HepG2 (cell line): Measurements from ENCODE around the gene DACT2. TPM values are rescaled to one million over a fixed set of nuclear protein-coding genes. Genes with fewer than 3 reads are reported as not detected.
A peak's percentile ranks its signal among the peaks of the same experiment; 100 is the strongest.

Experiments
- ATAC-seq: fragments of 200-7000 bp; cut with Tn5 transposase; 3 replicates; pipeline ENCODE4 v1.9.1; 2020; ENCODE audit warnings: mild to moderate bottlenecking, moderate library complexity
- BruUV-seq: library from RNA; stranded (reverse); fragments of 400-500 nt; replicated peaks from 2 replicates; lab custom pipeline; 2021; lab: Mats Ljungman, UMichigan
- CTCF ChIA-PET: fragments of 300-600 bp; formaldehyde crosslinking; extraction: SDS; loops from one replicate; lab custom pipeline; 2021; ENCODE audit warnings: low total read pairs, inconsistent platforms, low intra/inter-chr PET ratio; lab: Yijun Ruan, JAX
- POLR2A ChIA-PET: fragments of 350-600 bp; sonication (Branson Sonifier 250); formaldehyde crosslinking; loops from one replicate; lab custom pipeline; 2020; ENCODE audit warnings: antibody characterized with exemption, inconsistent platforms; lab: Yijun Ruan, JAX
- DNase-seq: peaks from one replicate; pipeline ENCODE4 v3.0.0-alpha.2; 2015; ENCODE audit warnings: low spot score
- FAIRE-seq: peaks from 3 replicates; lab custom pipeline; 2011; peaks lifted over from hg19 to GRCh38; lab: Jason Lieb, UNC
- H2AFZ ChIP-seq: one replicate; pipeline ENCODE4 v1.6.1; 2011; ENCODE audit warnings: low read length, inconsistent platforms
- H3K27ac ChIP-seq: fragments of 300-600 bp; 3 replicates; pipeline ENCODE4 v1.8.0; 2011; ENCODE audit warnings: mixed run types, mild to moderate bottlenecking, mixed read lengths, low read length, inconsistent platforms; ENCODE audit not compliant: insufficient read depth; ENCODE audit errors: extremely low read length
- H3K27me3 ChIP-seq, 2 experiments: fragments of 200-600 bp in 1 of 2; 2 replicates in 1 of 2; 3 replicates in 1 of 2; pipeline versions ENCODE4 v1.6.0 to v1.8.0; 2011; ENCODE audit warnings: low read length in 2 of 2, mild to moderate bottlenecking in 2 of 2, moderate library complexity in 2 of 2, inconsistent platforms in 1 of 2; ENCODE audit not compliant: insufficient read depth in 2 of 2, control insufficient read depth in 1 of 2
- H3K36me3 ChIP-seq, 2 experiments: fragments of 200-600 bp in 1 of 2; replicated peaks in 1 of 2; 2 replicates in 1 of 2; 3 replicates in 1 of 2; pipeline versions ENCODE4 v1.5.1 to v1.8.0; 2011; ENCODE audit warnings: low read length in 2 of 2, inconsistent platforms in 1 of 2; ENCODE audit not compliant: insufficient read depth in 2 of 2, control insufficient read depth in 1 of 2
- H3K4me1 ChIP-seq: 2 replicates; pipeline ENCODE4 v1.5.1; 2012; ENCODE audit warnings: low read length, inconsistent platforms; ENCODE audit not compliant: insufficient read depth
- H3K4me2 ChIP-seq: 2 replicates; pipeline ENCODE4 v1.6.0; 2011; ENCODE audit warnings: low read depth, low read length, inconsistent platforms
- H3K4me3 ChIP-seq, 3 experiments: fragments of 200-600 bp in 1 of 3; sonication (generic), shearing (Covaris generic) in 1 of 3; replicated peaks in 1 of 3; 2 replicates each; pipeline ENCODE4 v1.5.1; 2011 to 2016; ENCODE audit warnings: low read length in 3 of 3, inconsistent platforms in 2 of 3, low read depth in 2 of 3, mild to moderate bottlenecking in 2 of 3, control low read depth in 1 of 3, mixed read lengths in 1 of 3; ENCODE audit not compliant: insufficient read depth in 1 of 3
- H3K79me2 ChIP-seq: one replicate; pipeline ENCODE4 v1.6.1; 2011; ENCODE audit warnings: low read length, inconsistent platforms; ENCODE audit not compliant: insufficient read depth
- H3K9ac ChIP-seq: 2 replicates; pipeline ENCODE4 v1.6.0; 2011; ENCODE audit warnings: mild to moderate bottlenecking, low read depth, low read length, inconsistent platforms; ENCODE audit not compliant: insufficient read depth
- H3K9me3 ChIP-seq: 2 replicates; pipeline ENCODE4 v1.5.1; 2012; ENCODE audit warnings: mild to moderate bottlenecking, low read length
- H4K20me1 ChIP-seq: 2 replicates; pipeline ENCODE4 v1.6.0; 2011; ENCODE audit warnings: inconsistent platforms, mild to moderate bottlenecking, low read length, moderate library complexity; ENCODE audit not compliant: insufficient read depth
- DMAP1 ChIP-seq: IDR thresholded peaks from 2 replicates; pipeline ENCODE4 v1.6.1; 2016
- MZF1 ChIP-seq: sonication (generic); formaldehyde crosslinking; IDR thresholded peaks from 2 replicates; pipeline ENCODE4 v1.8.1; 2023; ENCODE audit warnings: mild to moderate bottlenecking, missing genetic modification reagents, borderline replicate concordance
- NFKB2 ChIP-seq: sonication (generic); formaldehyde crosslinking; IDR thresholded peaks from 2 replicates; pipeline ENCODE4 v1.4.0; 2020; ENCODE audit warnings: missing genetic modification reagents, borderline replicate concordance
- PHF20 ChIP-seq: sonication (generic); formaldehyde crosslinking; IDR thresholded peaks from 2 replicates; pipeline ENCODE4 v1.5.0; 2020; ENCODE audit warnings: mild to moderate bottlenecking, missing genetic modification reagents
- POLR2A ChIP-seq, 2 experiments: IDR thresholded peaks; 2 replicates each; pipeline ENCODE4 v1.6.1; 2011; ENCODE audit warnings: low read depth in 2 of 2, low read length in 2 of 2, mild to moderate bottlenecking in 1 of 2, moderate library complexity in 1 of 2; ENCODE audit not compliant: insufficient read depth in 1 of 2
- PRPF4 ChIP-seq: fragments of 200-400 bp; formaldehyde crosslinking; IDR thresholded peaks from 2 replicates; pipeline ENCODE4 v1.6.1; 2016; ENCODE audit warnings: low read length, low read depth; ENCODE audit not compliant: poor library complexity, severe bottlenecking
- SALL1 ChIP-seq: sonication (generic); formaldehyde crosslinking; IDR thresholded peaks from 2 replicates; pipeline ENCODE4 v1.8.0; 2022; ENCODE audit warnings: mild to moderate bottlenecking, missing genetic modification reagents
- ZBTB38 ChIP-seq: sonication (generic); formaldehyde crosslinking; IDR thresholded peaks from 2 replicates; pipeline ENCODE4 v1.5.1; 2020; ENCODE audit warnings: mild to moderate bottlenecking, missing genetic modification reagents
- ZNF446 ChIP-seq: sonication (generic); formaldehyde crosslinking; IDR thresholded peaks from 2 replicates; pipeline ENCODE4 v1.5.0; 2020; ENCODE audit warnings: mild to moderate bottlenecking, missing genetic modification reagents
- ZNF598 ChIP-seq: sonication (generic); formaldehyde crosslinking; IDR thresholded peaks from 2 replicates; pipeline ENCODE4 v1.5.1; 2020; ENCODE audit warnings: mild to moderate bottlenecking, missing genetic modification reagents, borderline replicate concordance
- ZNF841 ChIP-seq: sonication (generic); formaldehyde crosslinking; IDR thresholded peaks from 2 replicates; pipeline ENCODE4 v1.8.1; 2023; ENCODE audit warnings: missing genetic modification reagents, borderline replicate concordance
- WGBS: methylation state at CpG from one replicate; pipeline ENCODE4 v1.1.6; 2017; ENCODE audit warnings: low lambda C conversion rate; 5-methylcytosine and 5-hydroxymethylcytosine counted together
- in situ Hi-C: cut with HindIII; loops from 2 replicates; pipeline ENCODE4 v1.10.0; 2017; ENCODE audit warnings: low pct_unique_long_range_greater_than_20kb; ENCODE audit not compliant: extremely low pct_ligation_motif_present
- intact Hi-C: fragments of 100-400 bp; cut with micrococcal nuclease; formaldehyde crosslinking; loops from one replicate; pipeline ENCODE4 v1.10.0; 2022; ENCODE audit not compliant: unreplicated experiment
- polyA plus RNA-seq, 8 experiments: library from polyadenylated mRNA; depleted of rRNA in 3 of 8; stranded (reverse) in 7 of 8; unstranded in 1 of 8; fragments of >200 nt; fragmentation: Illumina TruSeq in 4 of 8; extraction: Trizol in 4 of 8; gene quantifications; 2 replicates each; pipeline versions ENCODE4 v1.2.1 to v1.2.3, GENCODE V29; 2011 to 2016; ENCODE audit warnings: low read depth in 4 of 8, missing spikeins in 1 of 8, mixed read lengths in 1 of 8; ENCODE audit not compliant: insufficient read depth in 1 of 8
- total RNA-seq, 5 experiments: library from RNA; depleted of rRNA; stranded (reverse); fragments of >200 nt; fragmentation: Illumina TruSeq; extraction: Trizol; gene quantifications; 2 replicates each; pipeline ENCODE4 v1.2.3, GENCODE V29; 2016; ENCODE audit warnings: low read depth in 1 of 5
- TF ChIP-seq, protein P1 (sequence below): IDR thresholded peaks from 2 replicates; pipeline ENCODE4 v1.6.1; 2016; ENCODE audit warnings: missing compliant biosample characterization, missing genetic modification reagents, borderline replicate concordance
- TF ChIP-seq, protein P2 (sequence below): sonication (generic); formaldehyde crosslinking; IDR thresholded peaks from 2 replicates; pipeline ENCODE4 v1.5.1; 2020; ENCODE audit warnings: mild to moderate bottlenecking, missing genetic modification reagents, moderate library complexity
- TF ChIP-seq, protein P3 (sequence below): sonication (generic); formaldehyde crosslinking; IDR thresholded peaks from 2 replicates; pipeline ENCODE4 v1.5.1; 2020; ENCODE audit warnings: missing genetic modification reagents, mild to moderate bottlenecking, borderline replicate concordance

DACT2 gene
- total and polyA plus RNA-seq, 2 of the 13 experiments (the other 11 are each of a cell fraction or from before 2014, with no cell fraction given), result 0.15 TPM; not detected in 1

DNA sequence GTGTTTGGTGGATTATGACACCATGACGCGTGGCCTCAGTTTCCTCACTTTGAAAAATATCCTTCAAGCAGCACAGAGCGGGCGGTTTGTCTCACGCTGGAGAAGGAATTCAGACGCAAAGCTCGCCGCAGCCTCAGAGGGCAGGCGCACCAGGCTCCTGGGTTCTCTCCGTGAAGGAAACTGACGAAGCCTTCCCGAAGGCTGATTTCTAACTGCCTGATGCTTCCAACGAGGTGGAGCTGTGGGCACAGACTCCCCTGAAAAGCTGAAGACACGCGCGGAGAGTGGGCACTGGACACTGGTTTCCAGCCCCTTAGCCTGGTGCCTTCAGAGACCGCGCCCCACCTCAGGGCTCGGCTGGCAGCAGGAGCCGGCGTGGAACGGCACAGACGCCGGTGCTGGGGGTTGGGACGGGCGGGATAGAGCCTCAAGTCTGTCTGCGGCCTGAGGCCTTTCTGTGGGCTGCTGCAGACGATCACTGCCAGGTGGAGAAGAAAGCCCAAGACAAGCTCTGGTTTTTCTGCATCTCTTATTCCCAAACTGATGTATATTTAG is 56.1 kb downstream of the DACT2 start:
- Histone ChIP-seq H3K79me2 (no peaks in the 10 kb centered on the region), H4K20me1 (no peaks in the 10 kb centered on the region), H3K36me3 (no peaks in the 10 kb centered on the region), H3K27me3 (no peaks in the 10 kb centered on the region), H3K4me3 (no peak overlapping the region), H3K4me1 (peaks cover 78% of the 10 kb centered on the region), H3K9me3 (no peaks in the 10 kb centered on the region), H3K9ac (no peak overlapping the region), H3K27ac (peak overlapping the region; percentile 79), H2AFZ (no peak overlapping the region), H3K4me2 (peak overlapping the region; percentile 93)
- ChIA-PET POLR2A (interaction anchor here (0.8 to 5.8 kb wide), 3 partner anchors 11 to 62 kb away, joined by 4 to 76 read pairs (median 5); no protein-coding TSS in a partner anchor), CTCF (no interaction called here)
- DNase-seq (no peak), ATAC-seq (no peak), FAIRE-seq (no peak)
- BruUV-seq, result no TSS peak
- WGBS, result 96% methylated on average over 27 of the region's 28 CpGs
- in situ Hi-C loops (no loop called here), intact Hi-C loops (loop anchor here (2.0 kb wide), 1 partner anchor 63 kb away; no protein-coding TSS in a partner anchor)
- TF ChIP-seq SALL1 (CRISPR knock-in tag) (0 out of 2 replicates have a peak, but pooled peaks have one; percentile 22), PHF20 (CRISPR knock-in tag) (no peak), MZF1 (CRISPR knock-in tag) (no peak), ZNF446 (CRISPR knock-in tag) (0 out of 2 replicates have a peak, but pooled peaks have one; percentile 36), PRPF4 (peak; percentile 76), NFKB2 (CRISPR knock-in tag) (no peak), POLR2A (IDR thresholded peaks at IDR 0.05; ENCODE audit: insufficient read depth in 1 of 2, low read depth in 2 of 2, low read length in 2 of 2) (no peak), ZNF598 (CRISPR knock-in tag) (peak; percentile 31; the same call in 1 of the 2 replicates), ZBTB38 (CRISPR knock-in tag) (peak; percentile 92), ZNF841 (CRISPR knock-in tag) (no peak), DMAP1 (no peak)
- TF ChIP-seq, protein P1, sequence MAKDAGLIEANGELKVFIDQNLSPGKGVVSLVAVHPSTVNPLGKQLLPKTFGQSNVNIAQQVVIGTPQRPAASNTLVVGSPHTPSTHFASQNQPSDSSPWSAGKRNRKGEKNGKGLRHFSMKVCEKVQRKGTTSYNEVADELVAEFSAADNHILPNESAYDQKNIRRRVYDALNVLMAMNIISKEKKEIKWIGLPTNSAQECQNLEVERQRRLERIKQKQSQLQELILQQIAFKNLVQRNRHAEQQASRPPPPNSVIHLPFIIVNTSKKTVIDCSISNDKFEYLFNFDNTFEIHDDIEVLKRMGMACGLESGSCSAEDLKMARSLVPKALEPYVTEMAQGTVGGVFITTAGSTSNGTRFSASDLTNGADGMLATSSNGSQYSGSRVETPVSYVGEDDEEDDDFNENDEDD (CRISPR knock-in tag), result no peak
- TF ChIP-seq, protein P2, sequence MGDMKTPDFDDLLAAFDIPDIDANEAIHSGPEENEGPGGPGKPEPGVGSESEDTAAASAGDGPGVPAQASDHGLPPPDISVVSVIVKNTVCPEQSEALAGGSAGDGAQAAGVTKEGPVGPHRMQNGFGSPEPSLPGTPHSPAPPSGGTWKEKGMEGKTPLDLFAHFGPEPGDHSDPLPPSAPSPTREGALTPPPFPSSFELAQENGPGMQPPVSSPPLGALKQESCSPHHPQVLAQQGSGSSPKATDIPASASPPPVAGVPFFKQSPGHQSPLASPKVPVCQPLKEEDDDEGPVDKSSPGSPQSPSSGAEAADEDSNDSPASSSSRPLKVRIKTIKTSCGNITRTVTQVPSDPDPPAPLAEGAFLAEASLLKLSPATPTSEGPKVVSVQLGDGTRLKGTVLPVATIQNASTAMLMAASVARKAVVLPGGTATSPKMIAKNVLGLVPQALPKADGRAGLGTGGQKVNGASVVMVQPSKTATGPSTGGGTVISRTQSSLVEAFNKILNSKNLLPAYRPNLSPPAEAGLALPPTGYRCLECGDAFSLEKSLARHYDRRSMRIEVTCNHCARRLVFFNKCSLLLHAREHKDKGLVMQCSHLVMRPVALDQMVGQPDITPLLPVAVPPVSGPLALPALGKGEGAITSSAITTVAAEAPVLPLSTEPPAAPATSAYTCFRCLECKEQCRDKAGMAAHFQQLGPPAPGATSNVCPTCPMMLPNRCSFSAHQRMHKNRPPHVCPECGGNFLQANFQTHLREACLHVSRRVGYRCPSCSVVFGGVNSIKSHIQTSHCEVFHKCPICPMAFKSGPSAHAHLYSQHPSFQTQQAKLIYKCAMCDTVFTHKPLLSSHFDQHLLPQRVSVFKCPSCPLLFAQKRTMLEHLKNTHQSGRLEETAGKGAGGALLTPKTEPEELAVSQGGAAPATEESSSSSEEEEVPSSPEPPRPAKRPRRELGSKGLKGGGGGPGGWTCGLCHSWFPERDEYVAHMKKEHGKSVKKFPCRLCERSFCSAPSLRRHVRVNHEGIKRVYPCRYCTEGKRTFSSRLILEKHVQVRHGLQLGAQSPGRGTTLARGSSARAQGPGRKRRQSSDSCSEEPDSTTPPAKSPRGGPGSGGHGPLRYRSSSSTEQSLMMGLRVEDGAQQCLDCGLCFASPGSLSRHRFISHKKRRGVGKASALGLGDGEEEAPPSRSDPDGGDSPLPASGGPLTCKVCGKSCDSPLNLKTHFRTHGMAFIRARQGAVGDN, result peak; percentile 30; the same call in 1 of the 2 replicates
- TF ChIP-seq, protein P3, sequence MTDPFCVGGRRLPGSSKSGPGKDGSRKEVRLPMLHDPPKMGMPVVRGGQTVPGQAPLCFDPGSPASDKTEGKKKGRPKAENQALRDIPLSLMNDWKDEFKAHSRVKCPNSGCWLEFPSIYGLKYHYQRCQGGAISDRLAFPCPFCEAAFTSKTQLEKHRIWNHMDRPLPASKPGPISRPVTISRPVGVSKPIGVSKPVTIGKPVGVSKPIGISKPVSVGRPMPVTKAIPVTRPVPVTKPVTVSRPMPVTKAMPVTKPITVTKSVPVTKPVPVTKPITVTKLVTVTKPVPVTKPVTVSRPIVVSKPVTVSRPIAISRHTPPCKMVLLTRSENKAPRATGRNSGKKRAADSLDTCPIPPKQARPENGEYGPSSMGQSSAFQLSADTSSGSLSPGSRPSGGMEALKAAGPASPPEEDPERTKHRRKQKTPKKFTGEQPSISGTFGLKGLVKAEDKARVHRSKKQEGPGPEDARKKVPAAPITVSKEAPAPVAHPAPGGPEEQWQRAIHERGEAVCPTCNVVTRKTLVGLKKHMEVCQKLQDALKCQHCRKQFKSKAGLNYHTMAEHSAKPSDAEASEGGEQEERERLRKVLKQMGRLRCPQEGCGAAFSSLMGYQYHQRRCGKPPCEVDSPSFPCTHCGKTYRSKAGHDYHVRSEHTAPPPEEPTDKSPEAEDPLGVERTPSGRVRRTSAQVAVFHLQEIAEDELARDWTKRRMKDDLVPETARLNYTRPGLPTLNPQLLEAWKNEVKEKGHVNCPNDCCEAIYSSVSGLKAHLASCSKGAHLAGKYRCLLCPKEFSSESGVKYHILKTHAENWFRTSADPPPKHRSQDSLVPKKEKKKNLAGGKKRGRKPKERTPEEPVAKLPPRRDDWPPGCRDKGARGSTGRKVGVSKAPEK (CRISPR knock-in tag), result 0 out of 2 replicates have a peak, but pooled peaks have one; percentile 30
